Osteoblast (primary cell): ENCODE data around the gene WWP2. TPM values are rescaled to one million over a fixed set of nuclear protein-coding genes. Genes with fewer than 3 reads are reported as not detected.

Experiments used
- DNase-seq: peaks from one replicate; pipeline ENCODE4 v3.0.0; 2011; ENCODE audit warnings: low spot score, mixed read lengths; ENCODE audit not compliant: insufficient read length; ENCODE audit errors: missing footprints
- H2AFZ ChIP-seq: 2 replicates; pipeline ENCODE4 v1.6.0; 2011; ENCODE audit warnings: mild to moderate bottlenecking, low read length
- H3K27ac ChIP-seq: 2 replicates; pipeline ENCODE4 v1.5.1; 2011; ENCODE audit warnings: mild to moderate bottlenecking, low read depth, low read length, moderate library complexity
- H3K27me3 ChIP-seq: 2 replicates; pipeline ENCODE4 v1.6.0; 2012; ENCODE audit warnings: mild to moderate bottlenecking, control low read depth, inconsistent platforms, low read length, moderate library complexity; ENCODE audit not compliant: insufficient read depth
- H3K36me3 ChIP-seq: 2 replicates; pipeline ENCODE4 v1.5.1; 2011; ENCODE audit warnings: mild to moderate bottlenecking, low read length, control low read depth, moderate library complexity; ENCODE audit not compliant: insufficient read depth
- H3K4me1 ChIP-seq: 2 replicates; pipeline ENCODE4 v1.5.1; 2011; ENCODE audit warnings: mild to moderate bottlenecking, low read length, control low read depth, moderate library complexity; ENCODE audit not compliant: insufficient read depth
- H3K4me2 ChIP-seq: 2 replicates; pipeline ENCODE4 v1.6.0; 2011; ENCODE audit warnings: mild to moderate bottlenecking, low read length; ENCODE audit not compliant: insufficient read depth
- H3K4me3 ChIP-seq: fragments of 200-600 bp; sonication (generic); 3 replicates; pipeline ENCODE4 v1.5.1; 2012; ENCODE audit warnings: mild to moderate bottlenecking, low read length, inconsistent platforms; ENCODE audit not compliant: insufficient read depth
- H3K79me2 ChIP-seq: 2 replicates; pipeline ENCODE4 v1.6.0; 2012; ENCODE audit warnings: mild to moderate bottlenecking, low read length, control low read depth, inconsistent platforms; ENCODE audit not compliant: insufficient read depth
- H3K9me3 ChIP-seq: 2 replicates; pipeline ENCODE4 v1.5.1; 2011; ENCODE audit warnings: low read depth, low read length, control low read depth
- H4K20me1 ChIP-seq: 2 replicates; pipeline ENCODE4 v1.6.0; 2012; ENCODE audit warnings: mild to moderate bottlenecking, low read length, control low read depth; ENCODE audit not compliant: insufficient read depth
- CTCF ChIP-seq: IDR thresholded peaks from 2 replicates; pipeline ENCODE4 v1.5.1; 2011; ENCODE audit warnings: mild to moderate bottlenecking, low read depth, low read length, moderate library complexity; ENCODE audit errors: extremely low read depth
- total RNA-seq: library from RNA; depleted of rRNA; stranded (reverse); fragments of >200 nt; gene quantifications from 2 replicates; pipeline ENCODE4 v1.2.3, GENCODE V29; 2012

WWP2 gene
- total RNA-seq, 1 donor: 46.7 TPM

- Histone ChIP-seq H3K27me3 (no peaks in the 10 kb centered on the region), H3K79me2 (peaks cover 3% of the 10 kb centered on the region), H2AFZ (no peak overlapping the region), H3K4me2 (no peak overlapping the region), H3K9me3 (no peaks in the 10 kb centered on the region), H3K27ac (no peak overlapping the region), H3K4me1 (no peaks in the 10 kb centered on the region), H4K20me1 (peaks cover 19% of the 10 kb centered on the region), H3K36me3 (peaks cover 99% of the 10 kb centered on the region), H3K4me3 (no peak overlapping the region)
- DNase-seq: peak; percentile 39
- no peak for TF ChIP-seq CTCF
Measured at GRCh38 chr16:69936252-69936651, 174.1 kb downstream of the WWP2 start.

- Histone ChIP-seq H3K4me3 (no peak overlapping the region), H3K27ac (no peak overlapping the region), H2AFZ (no peak overlapping the region), H3K79me2 (peaks cover 3% of the 10 kb centered on the region), H4K20me1 (peaks cover 19% of the 10 kb centered on the region), H3K27me3 (no peaks in the 10 kb centered on the region), H3K9me3 (no peaks in the 10 kb centered on the region), H3K4me1 (no peaks in the 10 kb centered on the region), H3K36me3 (peaks cover 96% of the 10 kb centered on the region), H3K4me2 (no peak overlapping the region)
- peak; percentile 65 for DNase-seq
- TF ChIP-seq CTCF: no peak
Measured at GRCh38 chr16:69936751-69937211, 174.6 kb downstream of the WWP2 start.

GRCh38 chr16:69937465-69937951 lies 175.4 kb downstream of the WWP2 start:
- H3K4me3 ChIP-seq: no peak overlapping the region
- no peak overlapping the region for H3K4me2 ChIP-seq
- no peak overlapping the region for H3K27ac ChIP-seq
- peaks cover 19% of the 10 kb centered on the region for H4K20me1 ChIP-seq
- H3K27me3 ChIP-seq: no peaks in the 10 kb centered on the region
- no peaks in the 10 kb centered on the region for H3K4me1 ChIP-seq
- H2AFZ ChIP-seq: no peak overlapping the region
- H3K36me3 ChIP-seq: peaks cover 89% of the 10 kb centered on the region
- H3K9me3 ChIP-seq: no peaks in the 10 kb centered on the region
- peak; percentile 88 for DNase-seq
- TF ChIP-seq CTCF: peak; percentile 29
- H3K79me2 ChIP-seq: peaks cover 3% of the 10 kb centered on the region

DNA sequence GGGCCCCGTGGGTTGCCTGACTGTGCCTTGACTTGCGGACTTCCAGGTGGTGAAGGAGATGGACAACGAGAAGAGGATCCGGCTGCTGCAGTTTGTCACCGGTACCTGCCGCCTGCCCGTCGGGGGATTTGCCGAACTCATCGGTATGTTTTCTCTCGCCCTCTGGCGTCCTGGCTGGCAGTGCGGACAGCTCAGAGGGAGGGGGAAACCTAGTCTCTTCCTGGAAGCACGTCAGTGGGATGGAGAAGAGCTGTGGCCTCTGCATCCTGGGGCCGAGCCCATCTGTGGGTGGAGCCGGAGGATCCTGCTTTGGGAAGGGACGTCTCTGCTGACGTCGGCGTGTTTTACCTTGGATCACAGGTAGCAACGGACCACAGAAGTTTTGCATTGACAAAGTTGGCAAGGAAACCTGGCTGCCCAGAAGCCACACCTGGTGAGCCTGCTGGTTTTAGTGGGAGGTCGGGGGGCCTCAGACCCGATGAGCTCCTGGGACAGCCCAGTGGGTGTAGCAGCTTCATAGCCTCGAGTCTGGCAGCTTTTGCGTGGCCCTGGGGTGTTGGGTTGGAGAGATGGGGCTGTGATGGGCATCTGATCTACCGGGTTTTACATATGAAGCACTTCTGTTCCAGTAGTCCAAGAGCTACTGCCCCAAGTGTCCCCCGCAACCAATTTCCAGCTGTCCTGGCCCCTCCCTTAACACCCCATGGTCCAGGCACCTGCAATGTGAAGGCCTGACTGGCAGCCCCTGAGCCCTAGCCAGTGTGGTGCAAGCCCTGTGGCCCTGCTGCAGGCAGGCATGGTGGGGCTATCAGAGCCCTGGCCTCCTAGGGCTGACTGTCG lies 177.1 kb downstream of the WWP2 start:
- peaks cover 72% of the 10 kb centered on the region for H3K36me3 ChIP-seq
- TF ChIP-seq CTCF: no peak

More for the DNA sequence above, 177.1 kb downstream of the WWP2 start:
- no peaks in the 10 kb centered on the region for H3K27me3 ChIP-seq
- H2AFZ ChIP-seq: no peak overlapping the region
- H3K27ac ChIP-seq: no peak overlapping the region
- DNase-seq: peak; percentile 62
- peaks cover 19% of the 10 kb centered on the region for H4K20me1 ChIP-seq
- H3K4me3 ChIP-seq: no peak overlapping the region
- H3K4me2 ChIP-seq: no peak overlapping the region
- H3K79me2 ChIP-seq: no peaks in the 10 kb centered on the region
- no peaks in the 10 kb centered on the region for H3K9me3 ChIP-seq
- H3K4me1 ChIP-seq: no peaks in the 10 kb centered on the region
